Measurements from ENCODE around the gene TRIM26.
"Not testable (repeated sequence)": the region's sequence is repeated elsewhere in the genome, so short reads cannot be mapped to it uniquely, and the experiment has no call there.

TRIM26 gene

GRCh38 chr6:30171677-30172471 lies 41.3 kb downstream of the TRIM26 start:
- TF ChIP-seq CTCF (IDR thresholded peaks at IDR 0.05; ENCODE audit: insufficient read depth, low read depth, low read length, missing control alignments), result no peak
- H3K4me3 ChIP-seq (ENCODE audit: low read length), result no peak overlapping the region
- no peak for DNase-seq (ENCODE audit: low read depth)

GRCh38 chr6:30169658-30170614 lies 43.3 kb downstream of the TRIM26 start:
- peak; percentile 88 for TF ChIP-seq CTCF (IDR thresholded peaks at IDR 0.05; ENCODE audit: insufficient read depth, low read depth, low read length, missing control alignments)
- no peak overlapping the region for H3K4me3 ChIP-seq (ENCODE audit: low read length)
- peak; percentile 62 for DNase-seq (ENCODE audit: low read depth)

- no peak overlapping the region for H3K4me3 ChIP-seq (ENCODE audit: low read length)
- DNase-seq (ENCODE audit: low read depth), result no peak
- no peak for TF ChIP-seq CTCF (IDR thresholded peaks at IDR 0.05; ENCODE audit: insufficient read depth, low read depth, low read length, missing control alignments)
Observed at GRCh38 chr6:30168741-30169140, 44.5 kb downstream of the TRIM26 start.

- TF ChIP-seq CTCF (IDR thresholded peaks at IDR 0.05; ENCODE audit: insufficient read depth, low read depth, low read length, missing control alignments), result no peak
- no peak overlapping the region for H3K4me3 ChIP-seq (ENCODE audit: low read length)
- no peak for DNase-seq (ENCODE audit: low read depth)
Observed at GRCh38 chr6:30167101-30167500, 46.1 kb downstream of the TRIM26 start.

GRCh38 chr6:30165238-30165637 lies 48.0 kb downstream of the TRIM26 start:
- not testable (repeated sequence) for DNase-seq (ENCODE audit: low read depth); H3K4me3 ChIP-seq (ENCODE audit: low read length)

- no peak for DNase-seq (ENCODE audit: low read depth)
- H3K4me3 ChIP-seq (ENCODE audit: low read length), result no peak overlapping the region
- no peak for TF ChIP-seq CTCF (IDR thresholded peaks at IDR 0.05; ENCODE audit: insufficient read depth, low read depth, low read length, missing control alignments)
Observed at GRCh38 chr6:30164714-30165113, 48.5 kb downstream of the TRIM26 start.

GRCh38 chr6:30163918-30164654 lies 49.1 kb downstream of the TRIM26 start:
- no peak for DNase-seq (ENCODE audit: low read depth)
- H3K4me3 ChIP-seq (ENCODE audit: low read length), result no peak overlapping the region
- TF ChIP-seq CTCF (IDR thresholded peaks at IDR 0.05; ENCODE audit: insufficient read depth, low read depth, low read length, missing control alignments), result no peak

Data from epithelial cell of esophagus (primary cell).